Neutrophil (primary cell): Measurements from ENCODE around the gene ZNF488.

Experiments used
- H3K27ac ChIP-seq: fragments of 200-600 bp; sonication (generic); 2 replicates; pipeline ENCODE4 v1.5.1; 2016; ENCODE audit warnings: mild to moderate bottlenecking, moderate library complexity
- H3K27me3 ChIP-seq: fragments of 200-600 bp; sonication (generic); 2 replicates; pipeline ENCODE4 v1.6.0; 2016; ENCODE audit warnings: mild to moderate bottlenecking
- H3K36me3 ChIP-seq: fragments of 200-600 bp; sonication (generic); 2 replicates; pipeline ENCODE4 v1.5.1; 2017
- H3K4me1 ChIP-seq, 2 experiments: fragments of 200-600 bp in 1 of 2; sonication (generic) in 1 of 2; 1 replicate in 1 of 2; 2 replicates in 1 of 2; pipeline versions ENCODE4 v1.5.1 to v1.6.1; 2013 to 2016; ENCODE audit warnings: low read depth in 1 of 2, low read length in 1 of 2, mild to moderate bottlenecking in 1 of 2, moderate library complexity in 1 of 2; ENCODE audit not compliant: control insufficient read depth in 1 of 2, insufficient read depth in 1 of 2
- H3K4me3 ChIP-seq, 2 experiments: fragments of 200-600 bp in 1 of 2; sonication (generic) in 1 of 2; 1 replicate in 1 of 2; 2 replicates in 1 of 2; pipeline ENCODE4 v1.5.1; 2013 to 2016; ENCODE audit warnings: low read depth in 1 of 2, low read length in 1 of 2, mild to moderate bottlenecking in 1 of 2, moderate library complexity in 1 of 2
- H3K9me3 ChIP-seq: fragments of 200-600 bp; sonication (generic); 2 replicates; pipeline ENCODE4 v1.5.1; 2016
- CTCF ChIP-seq: fragments of 200-600 bp; sonication (generic); IDR thresholded peaks from 2 replicates; pipeline ENCODE4 v1.5.1; 2016; ENCODE audit warnings: antibody characterized with exemption

ZNF488 gene

GRCh38 chr10:47351899-47352815, 31.9 kb downstream of the ZNF488 start:
- H3K27me3 ChIP-seq = no peaks in the 10 kb centered on the region
- H3K27ac ChIP-seq = no peak overlapping the region
- H3K9me3 ChIP-seq = no peaks in the 10 kb centered on the region
- H3K36me3 ChIP-seq = no peaks in the 10 kb centered on the region
- H3K4me3 ChIP-seq = no peak overlapping the region
- H3K4me1 ChIP-seq = no peaks in the 10 kb centered on the region
- TF ChIP-seq CTCF = no peak

- Histone ChIP-seq H3K27ac (no peak overlapping the region), H3K4me3 (no peak overlapping the region), H3K9me3 (no peaks in the 10 kb centered on the region), H3K4me1 (no peaks in the 10 kb centered on the region), H3K36me3 (no peaks in the 10 kb centered on the region), H3K27me3 (no peaks in the 10 kb centered on the region)
- no peak for TF ChIP-seq CTCF
Measured at GRCh38 chr10:47350671-47351640, 33.1 kb downstream of the ZNF488 start.

- Histone ChIP-seq H3K4me1 (no peaks in the 10 kb centered on the region), H3K9me3 (no peaks in the 10 kb centered on the region), H3K27me3 (no peaks in the 10 kb centered on the region), H3K27ac (no peak overlapping the region), H3K36me3 (no peaks in the 10 kb centered on the region), H3K4me3 (no peak overlapping the region)
- no peak for TF ChIP-seq CTCF
Measured at GRCh38 chr10:47349941-47350371, 34.1 kb downstream of the ZNF488 start.

GRCh38 chr10:47349516-47349915, 34.6 kb downstream of the ZNF488 start:
- H3K4me3 ChIP-seq = no peak overlapping the region
- H3K9me3 ChIP-seq = no peaks in the 10 kb centered on the region
- H3K27ac ChIP-seq = no peak overlapping the region
- H3K27me3 ChIP-seq = no peaks in the 10 kb centered on the region
- TF ChIP-seq CTCF = no peak
- H3K36me3 ChIP-seq = no peaks in the 10 kb centered on the region
- no peaks in the 10 kb centered on the region for H3K4me1 ChIP-seq

- Histone ChIP-seq H3K4me3 (no peak overlapping the region), H3K4me1 (no peaks in the 10 kb centered on the region), H3K36me3 (no peaks in the 10 kb centered on the region), H3K27ac (no peak overlapping the region), H3K9me3 (no peaks in the 10 kb centered on the region), H3K27me3 (no peaks in the 10 kb centered on the region)
- no peak for TF ChIP-seq CTCF
Measured at GRCh38 chr10:47348661-47349470, 35.2 kb downstream of the ZNF488 start.
